Vagina (tissue), 2 donors: Measurements from ENCODE around the gene PHYHIPL. TPM values are rescaled to one million over a fixed set of nuclear protein-coding genes. Genes with fewer than 3 reads are reported as not detected.
A peak's percentile ranks its signal among the peaks of the same experiment; 100 is the strongest.
"Not testable (repeated sequence)": the region's sequence is repeated elsewhere in the genome, so short reads cannot be mapped to it uniquely, and the experiment has no call there.

ENCODE experiments used
- DNase-seq, 2 donors: peaks; one replicate each; pipeline ENCODE4 v3.0.0-alpha.2; 2017; ENCODE audit errors: extremely low spot score in 2 of 2
- H3K27ac ChIP-seq: fragments of 200-600 bp; sonication (generic); one replicate; pipeline ENCODE4 v1.5.1; 2019
- H3K27me3 ChIP-seq: fragments of 200-600 bp; sonication (generic); one replicate; pipeline ENCODE4 v1.5.1; 2019
- H3K36me3 ChIP-seq, 2 donors: fragments of 200-600 bp; sonication (generic); one replicate each; pipeline ENCODE4 v1.5.1; 2017 to 2019
- H3K4me1 ChIP-seq: fragments of 200-600 bp; sonication (generic); one replicate; pipeline ENCODE4 v1.5.1; 2019
- H3K4me3 ChIP-seq, 2 donors: fragments of 200-600 bp; sonication (generic); 1 replicate in 1 of 2; 2 replicates in 1 of 2; pipeline ENCODE4 v1.5.1; 2016 to 2019
- H3K9me3 ChIP-seq: fragments of 200-600 bp; sonication (generic); one replicate; pipeline ENCODE4 v1.5.1; 2019
- CTCF ChIP-seq, 3 experiments: fragments of 450-650 bp in 2 of 3; fragments of 200-600 bp in 1 of 3; sonication (generic) in 1 of 3; IDR thresholded peaks; one replicate each; pipeline ENCODE4 v1.5.1; 2017 to 2019; ENCODE audit warnings: antibody characterized with exemption in 3 of 3, mild to moderate bottlenecking in 2 of 3, moderate library complexity in 2 of 3
- POLR2A ChIP-seq, 2 donors: fragments of 450-650 bp; IDR thresholded peaks; one replicate each; pipeline ENCODE4 v1.6.1; 2017; ENCODE audit warnings: antibody characterized with exemption in 2 of 2, mild to moderate bottlenecking in 2 of 2, moderate library complexity in 2 of 2
- POLR2AphosphoS5 ChIP-seq, 2 donors: sonication (generic); formaldehyde crosslinking; IDR thresholded peaks; one replicate each; pipeline ENCODE4 v1.9.0; 2017; ENCODE audit warnings: antibody characterized with exemption in 2 of 2, mild to moderate bottlenecking in 2 of 2, low read depth in 1 of 2; ENCODE audit not compliant: insufficient read depth in 1 of 2
- intact Hi-C: fragments of 100-400 bp; cut with DNase I; formaldehyde crosslinking; loops from one replicate; pipeline ENCODE4 v1.15.1; 2023
- total RNA-seq: library from RNA; depleted of rRNA; stranded (reverse); fragments of >200 nt; gene quantifications from one replicate; pipeline ENCODE4 v1.2.3, GENCODE V29; 2016

PHYHIPL gene
- total RNA-seq, 1 donor from 2014 or later = 2.0 TPM

GRCh38 chr10:59237775-59238174 lies 61.3 kb downstream of the PHYHIPL start:
- Histone ChIP-seq H3K27me3 (no peaks in the 10 kb centered on the region), H3K4me3 (no peak overlapping the region), H3K9me3 (no peaks in the 10 kb centered on the region), H3K27ac (no peak overlapping the region), H3K4me1 (no peaks in the 10 kb centered on the region), H3K36me3 (no peaks in the 10 kb centered on the region)
- DNase-seq = no peak
- intact Hi-C loops = no loop called here
- TF ChIP-seq POLR2AphosphoS5 (IDR thresholded peaks at IDR 0.05; ENCODE audit: insufficient read depth in 1 of 2, low read depth in 1 of 2) = no peak
- TF ChIP-seq POLR2A (IDR thresholded peaks at IDR 0.05) = no peak
- no peak for TF ChIP-seq CTCF (IDR thresholded peaks at IDR 0.05)

GRCh38 chr10:59239108-59239507 lies 62.7 kb downstream of the PHYHIPL start:
- H3K9me3 ChIP-seq, H3K4me1 ChIP-seq, H3K36me3 ChIP-seq, H3K27me3 ChIP-seq, intact Hi-C loops, H3K27ac ChIP-seq, H3K4me3 ChIP-seq, DNase-seq: not testable (repeated sequence)

GRCh38 chr10:59240582-59241183 lies 64.2 kb downstream of the PHYHIPL start:
- no peaks in the 10 kb centered on the region for H3K4me1 ChIP-seq
- no peaks in the 10 kb centered on the region for H3K9me3 ChIP-seq
- no peak overlapping the region for H3K27ac ChIP-seq
- DNase-seq = no peak
- no peak overlapping the region for H3K4me3 ChIP-seq
- no peaks in the 10 kb centered on the region for H3K36me3 ChIP-seq
- intact Hi-C loops = loop anchor here (5.0 kb wide), 1 partner anchor 347 kb away; no protein-coding TSS in a partner anchor
- no peaks in the 10 kb centered on the region for H3K27me3 ChIP-seq
- TF ChIP-seq CTCF (IDR thresholded peaks at IDR 0.05) = peak; percentile 50 to 80 (median 57)
- TF ChIP-seq POLR2A (IDR thresholded peaks at IDR 0.05) = no peak
- peak in 1 of 2 donors; percentile 58 for TF ChIP-seq POLR2AphosphoS5 (IDR thresholded peaks at IDR 0.05; ENCODE audit: insufficient read depth in 1 of 2, low read depth in 1 of 2)

GRCh38 chr10:59242057-59242456 lies 65.6 kb downstream of the PHYHIPL start:
- intact Hi-C loops = loop anchor here (5.0 kb wide), 1 partner anchor 345 kb away; no protein-coding TSS in a partner anchor
- Histone ChIP-seq H3K4me3 (no peak overlapping the region), H3K4me1 (no peaks in the 10 kb centered on the region), H3K36me3 (no peaks in the 10 kb centered on the region), H3K27me3 (no peaks in the 10 kb centered on the region), H3K9me3 (no peaks in the 10 kb centered on the region), H3K27ac (no peak overlapping the region)
- no peak for DNase-seq
- no peak for TF ChIP-seq POLR2AphosphoS5 (IDR thresholded peaks at IDR 0.05; ENCODE audit: insufficient read depth in 1 of 2, low read depth in 1 of 2)
- TF ChIP-seq CTCF (IDR thresholded peaks at IDR 0.05) = no peak
- TF ChIP-seq POLR2A (IDR thresholded peaks at IDR 0.05) = no peak

GRCh38 chr10:59242991-59243390 lies 66.5 kb downstream of the PHYHIPL start:
- TF ChIP-seq POLR2AphosphoS5 (IDR thresholded peaks at IDR 0.05; ENCODE audit: insufficient read depth in 1 of 2, low read depth in 1 of 2) = no peak
- no peak for TF ChIP-seq POLR2A (IDR thresholded peaks at IDR 0.05)
- TF ChIP-seq CTCF (IDR thresholded peaks at IDR 0.05) = no peak

More at GRCh38 chr10:59242991-59243390, 66.5 kb downstream of the PHYHIPL start:
- no peaks in the 10 kb centered on the region for H3K9me3 ChIP-seq
- H3K27me3 ChIP-seq = no peaks in the 10 kb centered on the region
- H3K4me3 ChIP-seq = no peak overlapping the region
- H3K27ac ChIP-seq = no peak overlapping the region
- H3K36me3 ChIP-seq = no peaks in the 10 kb centered on the region
- DNase-seq = no peak
- no peaks in the 10 kb centered on the region for H3K4me1 ChIP-seq
- intact Hi-C loops = loop anchor here (5.0 kb wide), 1 partner anchor 344 kb away; no protein-coding TSS in a partner anchor
